GM12878 (cell line): ENCODE measurements around the gene THADA. TPM values are rescaled to one million over a fixed set of nuclear protein-coding genes. Genes with fewer than 3 reads are reported as not detected.

Source experiments
- ATAC-seq: fragments of 200-7000 bp; cut with Tn5 transposase; 3 replicates; pipeline ENCODE4 v1.9.1; 2020; ENCODE audit warnings: mild to moderate bottlenecking, moderate library complexity
- BruUV-seq: library from RNA; stranded (reverse); fragments of 400-500 nt; replicated peaks from 2 replicates; lab custom pipeline; 2021; lab: Mats Ljungman, UMichigan
- CTCF ChIA-PET: fragments of 300-600 bp; sonication (Branson Sonifier 250); formaldehyde crosslinking; extraction: SDS; loops from one replicate; lab custom pipeline; 2021; ENCODE audit warnings: inconsistent platforms; lab: Yijun Ruan, JAX
- POLR2A ChIA-PET: fragments of 350-600 bp; formaldehyde crosslinking; extraction: SDS; loops from one replicate; lab custom pipeline; 2021; ENCODE audit warnings: inconsistent platforms; lab: Charles Lee
- RAD21 ChIA-PET: fragments of 300-600 bp; sonication (Branson Sonifier 250); formaldehyde crosslinking; loops from one replicate; lab custom pipeline; 2023; ENCODE audit warnings: antibody characterized with exemption; ENCODE audit not compliant: unreplicated experiment; lab: Charles Lee
- SMC1A ChIA-PET: fragments of 300-600 bp; sonication (Branson Sonifier 250); formaldehyde crosslinking; loops from one replicate; lab custom pipeline; 2023; ENCODE audit not compliant: unreplicated experiment, uncharacterized antibody; lab: Charles Lee
- DNase-seq: peaks from one replicate; pipeline ENCODE4 v3.0.0-alpha.2; 2011; ENCODE audit warnings: low read depth, low spot score
- FAIRE-seq: peaks from 3 replicates; lab custom pipeline; 2011; peaks lifted over from hg19 to GRCh38; lab: Jason Lieb, UNC
- H2AFZ ChIP-seq: 2 replicates; pipeline ENCODE4 v1.6.0; 2011; ENCODE audit warnings: low read depth, low read length, control low read depth; ENCODE audit not compliant: control insufficient read depth
- H3K27ac ChIP-seq: 2 replicates; pipeline ENCODE4 v1.5.1; 2011; ENCODE audit warnings: control low read depth; ENCODE audit not compliant: control insufficient read depth, insufficient read depth
- H3K27me3 ChIP-seq, 2 experiments: replicated peaks in 1 of 2; 2 replicates each; pipeline versions ENCODE4 v1.6.0 to v1.6.1; 2011; ENCODE audit warnings: low read length in 1 of 2; ENCODE audit not compliant: control insufficient read depth in 2 of 2, insufficient read depth in 2 of 2
- H3K36me3 ChIP-seq, 2 experiments: 2 replicates each; pipeline ENCODE4 v1.5.1; 2011; ENCODE audit warnings: low read length in 1 of 2; ENCODE audit not compliant: control insufficient read depth in 2 of 2, insufficient read depth in 2 of 2
- H3K4me1 ChIP-seq: 2 replicates; pipeline ENCODE4 v1.6.1; 2011; ENCODE audit warnings: mild to moderate bottlenecking, low read length, moderate library complexity, mixed read lengths; ENCODE audit not compliant: control insufficient read depth, insufficient read depth
- H3K4me2 ChIP-seq: 2 replicates; pipeline ENCODE4 v1.6.0; 2011; ENCODE audit warnings: control low read depth; ENCODE audit not compliant: control insufficient read depth, insufficient read depth
- H3K4me3 ChIP-seq: fragments of 200-600 bp; sonication (generic); 2 replicates; pipeline ENCODE4 v1.5.1; 2016
- H3K79me2 ChIP-seq: 2 replicates; pipeline ENCODE4 v1.6.0; 2011; ENCODE audit warnings: low read length; ENCODE audit not compliant: control insufficient read depth, insufficient read depth
- H3K9ac ChIP-seq: 2 replicates; pipeline ENCODE4 v1.8.0; 2011; ENCODE audit warnings: low read length, control low read depth, mixed read lengths; ENCODE audit not compliant: control insufficient read depth, insufficient read depth
- H3K9me3 ChIP-seq: replicated peaks from 3 replicates; pipeline ENCODE4 v1.5.1; 2011; ENCODE audit warnings: mild to moderate bottlenecking, low read length; ENCODE audit not compliant: control insufficient read depth, insufficient read depth
- H4K20me1 ChIP-seq: 2 replicates; pipeline ENCODE4 v1.6.0; 2011; ENCODE audit not compliant: control insufficient read depth, insufficient read depth
- BHLHE40 ChIP-seq, 2 experiments: fragments of 450-650 bp in 1 of 2; IDR thresholded peaks; 2 replicates each; pipeline ENCODE4 v1.6.1; 2011 to 2017; ENCODE audit warnings: low read depth in 2 of 2, borderline replicate concordance in 1 of 2, improper control_type of control experiment in 1 of 2, low read length in 1 of 2, mild to moderate bottlenecking in 1 of 2
- CHD2 ChIP-seq: IDR thresholded peaks from 2 replicates; pipeline ENCODE4 v1.6.1; 2011; ENCODE audit warnings: low read depth, low read length, improper control_type of control experiment, borderline replicate concordance
- ESRRA ChIP-seq: IDR thresholded peaks from 2 replicates; pipeline ENCODE4 v1.6.1; 2012; ENCODE audit warnings: mild to moderate bottlenecking, low read length, improper control_type of control experiment
- MEF2B ChIP-seq: fragments of 450-650 bp; IDR thresholded peaks from 2 replicates; pipeline ENCODE4 v1.6.1; 2018; ENCODE audit warnings: mild to moderate bottlenecking, moderate library complexity; ENCODE audit not compliant: partially characterized antibody, poor library complexity, severe bottlenecking
- NFXL1 ChIP-seq: fragments of 450-650 bp; IDR thresholded peaks from 2 replicates; pipeline ENCODE4 v1.6.1; 2017; ENCODE audit warnings: antibody characterized with exemption, mild to moderate bottlenecking, borderline replicate concordance
- NFYA ChIP-seq: IDR thresholded peaks from 2 replicates; pipeline ENCODE4 v1.6.1; 2011; ENCODE audit warnings: low read depth, mild to moderate bottlenecking, low read length, improper control_type of control experiment, borderline replicate concordance
- PML ChIP-seq: IDR thresholded peaks from 2 replicates; pipeline ENCODE4 v1.6.1; 2012; ENCODE audit warnings: low read length, inconsistent platforms
- RCOR1 ChIP-seq: conservative IDR thresholded peaks from 2 replicates; pipeline ENCODE4 v1.6.1; 2012; ENCODE audit warnings: low read depth, low read length, improper control_type of control experiment
- SIX5 ChIP-seq: IDR thresholded peaks from 2 replicates; pipeline ENCODE4 v1.6.1; 2011; ENCODE audit warnings: mild to moderate bottlenecking, low read depth, low read length, moderate library complexity; ENCODE audit not compliant: severe bottlenecking
- SRF ChIP-seq, 2 experiments: IDR thresholded peaks; 2 replicates each; pipeline ENCODE4 v1.6.1; 2011; ENCODE audit warnings: low read depth in 2 of 2, low read length in 2 of 2, mild to moderate bottlenecking in 1 of 2, moderate library complexity in 1 of 2
- SUPT20H ChIP-seq: IDR thresholded peaks from 2 replicates; pipeline ENCODE4 v1.6.1; 2011; ENCODE audit warnings: low read depth, mild to moderate bottlenecking, low read length, moderate library complexity, borderline replicate concordance; ENCODE audit not compliant: control insufficient read depth
- TCF12 ChIP-seq: IDR thresholded peaks from 2 replicates; pipeline ENCODE4 v1.6.1; 2011; ENCODE audit warnings: low read depth, mild to moderate bottlenecking, low read length
- TCF3 ChIP-seq: IDR thresholded peaks from 2 replicates; pipeline ENCODE4 v1.6.1; 2012; ENCODE audit warnings: low read depth, mild to moderate bottlenecking, low read length, borderline replicate concordance; ENCODE audit not compliant: insufficient read depth
- YY1 ChIP-seq: IDR thresholded peaks from 2 replicates; pipeline ENCODE4 v1.6.1; 2011; ENCODE audit warnings: low read depth, mild to moderate bottlenecking, low read length
- WGBS: methylation state at CpG from one replicate; pipeline ENCODE4 v1.1.6; 2016; ENCODE audit warnings: low lambda C conversion rate; ENCODE audit not compliant: insufficient replicate concordance, insufficient coverage; ENCODE audit errors: missing lambda C conversion rate; 5-methylcytosine and 5-hydroxymethylcytosine counted together
- in situ Hi-C: fragments of 300-500 bp; cut with MboI; formaldehyde crosslinking; loops from 9 replicates; pipeline ENCODE4 v1.14.3; 2018; ENCODE audit warnings: mixed read lengths
- intact Hi-C: fragments of 100-400 bp; cut with micrococcal nuclease; formaldehyde crosslinking; loops from one replicate; pipeline ENCODE4 v1.14.2; 2022; ENCODE audit not compliant: unreplicated experiment
- polyA plus RNA-seq, 11 experiments: library from polyadenylated mRNA; depleted of rRNA in 4 of 11; unstranded in 6 of 11; stranded (reverse) in 5 of 11; fragments of >200 nt; fragmentation: Nextera tagmentation in 4 of 11; fragmentation: Illumina TruSeq in 1 of 11; extraction: Ambion mirVana in 4 of 11; extraction: Trizol in 1 of 11; gene quantifications; 1 replicate in 1 of 11; 2 replicates in 10 of 11; pipeline versions ENCODE4 v1.2.1 to v1.2.3, GENCODE V29; 2011 to 2016; ENCODE audit warnings: inconsistent platforms in 2 of 11, missing spikeins in 2 of 11, low read depth in 1 of 11
- total RNA-seq, 4 experiments: library from RNA; depleted of rRNA in 3 of 4; stranded (reverse); fragments of >200 nt in 3 of 4; fragmentation: Illumina TruSeq in 1 of 4; extraction: Trizol in 1 of 4; gene quantifications; 2 replicates each; pipeline versions ENCODE4 v1.2.1 to v1.2.3, GENCODE V29; 2013 to 2021
- TF ChIP-seq, protein P1 (sequence below): fragments of 450-650 bp; IDR thresholded peaks from 2 replicates; pipeline ENCODE4 v1.6.1; 2016; ENCODE audit warnings: mild to moderate bottlenecking
- TF ChIP-seq, protein P2 (sequence below): IDR thresholded peaks from 2 replicates; pipeline ENCODE4 v1.6.1; 2011; ENCODE audit warnings: borderline replicate concordance, low read depth, mild to moderate bottlenecking, moderate library complexity, mixed read lengths, low read length; ENCODE audit not compliant: insufficient read depth; ENCODE audit errors: extremely low read length

Gene THADA
- total and polyA plus RNA-seq, 10 of the 15 experiments (the other 5 are each of a cell fraction or from before 2014, with no cell fraction given) = 14.6 to 33.2 (median 23.2) TPM

DNA sequence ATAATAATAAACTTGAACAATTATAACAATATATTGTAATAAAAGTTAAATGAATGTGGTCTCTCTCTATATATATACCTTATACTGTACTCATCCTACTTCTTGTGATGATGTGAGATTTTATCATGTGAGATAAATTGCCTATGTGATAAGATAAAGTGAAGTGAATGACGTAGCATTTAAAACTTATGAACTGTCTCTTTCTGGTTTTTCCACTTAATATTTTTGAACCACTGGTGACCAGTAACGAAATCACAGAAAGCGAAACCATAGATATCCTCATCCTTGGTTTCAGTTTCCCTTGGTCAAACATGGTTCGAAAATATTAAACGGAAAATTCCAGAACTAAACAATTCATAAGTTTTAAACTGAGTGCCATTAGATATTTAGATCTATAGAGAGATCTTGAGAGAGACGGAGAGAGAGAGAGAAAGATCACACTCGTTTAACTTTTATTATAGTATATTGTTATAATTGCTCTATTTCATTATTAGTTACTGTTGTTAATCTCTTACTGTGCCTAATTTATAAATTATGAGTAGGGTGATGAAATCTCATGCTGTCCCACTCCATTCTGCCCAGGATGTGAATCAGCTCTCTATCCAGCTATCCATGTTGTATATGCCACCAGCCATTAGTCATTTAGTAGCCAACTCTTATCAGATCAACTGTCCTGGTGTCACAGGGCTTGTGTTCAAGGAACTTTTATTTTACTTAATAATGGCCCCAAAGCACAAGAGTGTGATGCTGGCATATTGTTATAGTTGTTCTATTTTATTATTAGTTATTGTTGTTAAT, 156.8 kb downstream of the THADA start:
- DNase-seq (no peak), ATAC-seq (no peak), FAIRE-seq (no peak)
- no TSS peak for BruUV-seq
- SMC1A ChIA-PET = interaction anchor here (0.8 to 2.2 kb wide), 2 partner anchors 12 to 16 kb away, joined by 3 to 6 read pairs; no protein-coding TSS in a partner anchor
- H3K36me3 ChIP-seq = no peaks in the 10 kb centered on the region; a peak in 1 of 4 replicates
- 98% methylated on average over 7 of the region's 7 CpGs for WGBS
- H3K4me3 ChIP-seq = no peak overlapping the region
- H3K9ac ChIP-seq = no peak overlapping the region
- in situ Hi-C loops (no loop called here), intact Hi-C loops (no loop called here)
- TF ChIP-seq PML (no peak), TCF12 (no peak), ESRRA (no peak), SIX5 (no peak), NFYA (no peak), MEF2B (no peak), BHLHE40 (IDR thresholded peaks at IDR 0.05; ENCODE audit: borderline replicate concordance in 1 of 2, low read depth in 2 of 2, low read length in 1 of 2) (no peak), RCOR1 (no peak), YY1 (no peak), TCF3 (no peak), SRF (IDR thresholded peaks at IDR 0.05; ENCODE audit: low read depth in 2 of 2, low read length in 2 of 2) (no peak), NFXL1 (no peak), CHD2 (no peak), SUPT20H (no peak)
- TF ChIP-seq, protein P1, sequence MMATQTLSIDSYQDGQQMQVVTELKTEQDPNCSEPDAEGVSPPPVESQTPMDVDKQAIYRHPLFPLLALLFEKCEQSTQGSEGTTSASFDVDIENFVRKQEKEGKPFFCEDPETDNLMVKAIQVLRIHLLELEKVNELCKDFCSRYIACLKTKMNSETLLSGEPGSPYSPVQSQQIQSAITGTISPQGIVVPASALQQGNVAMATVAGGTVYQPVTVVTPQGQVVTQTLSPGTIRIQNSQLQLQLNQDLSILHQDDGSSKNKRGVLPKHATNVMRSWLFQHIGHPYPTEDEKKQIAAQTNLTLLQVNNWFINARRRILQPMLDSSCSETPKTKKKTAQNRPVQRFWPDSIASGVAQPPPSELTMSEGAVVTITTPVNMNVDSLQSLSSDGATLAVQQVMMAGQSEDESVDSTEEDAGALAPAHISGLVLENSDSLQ = no peak
- TF ChIP-seq, protein P2, sequence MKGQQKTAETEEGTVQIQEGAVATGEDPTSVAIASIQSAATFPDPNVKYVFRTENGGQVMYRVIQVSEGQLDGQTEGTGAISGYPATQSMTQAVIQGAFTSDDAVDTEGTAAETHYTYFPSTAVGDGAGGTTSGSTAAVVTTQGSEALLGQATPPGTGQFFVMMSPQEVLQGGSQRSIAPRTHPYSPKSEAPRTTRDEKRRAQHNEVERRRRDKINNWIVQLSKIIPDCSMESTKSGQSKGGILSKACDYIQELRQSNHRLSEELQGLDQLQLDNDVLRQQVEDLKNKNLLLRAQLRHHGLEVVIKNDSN = no peak
- no peaks in the 10 kb centered on the region; the same call in 2 of the 3 replicates for H3K9me3 ChIP-seq
- H3K27ac ChIP-seq = no peak overlapping the region
- H3K27me3 ChIP-seq = no peaks in the 10 kb centered on the region
- H4K20me1 ChIP-seq = no peaks in the 10 kb centered on the region
- no peak overlapping the region for H3K4me2 ChIP-seq
- CTCF ChIA-PET = interaction anchor here (0.8 to 2.1 kb wide), 2 partner anchors 12 to 24 kb away, joined by 3 to 16 read pairs; no protein-coding TSS in a partner anchor
- no peaks in the 10 kb centered on the region for H3K4me1 ChIP-seq
- H3K79me2 ChIP-seq = no peaks in the 10 kb centered on the region
- H2AFZ ChIP-seq = no peak overlapping the region
- RAD21 ChIA-PET = no interaction called here
- POLR2A ChIA-PET = no interaction called here
